Osteoblast (primary cell): ENCODE results near the gene RDH11. TPM values are rescaled to one million over a fixed set of nuclear protein-coding genes. Genes with fewer than 3 reads are reported as not detected.

Experiments
- DNase-seq: peaks from one replicate; pipeline ENCODE4 v3.0.0; 2011; ENCODE audit warnings: low spot score, mixed read lengths; ENCODE audit not compliant: insufficient read length; ENCODE audit errors: missing footprints
- H2AFZ ChIP-seq: 2 replicates; pipeline ENCODE4 v1.6.0; 2011; ENCODE audit warnings: mild to moderate bottlenecking, low read length
- H3K27ac ChIP-seq: 2 replicates; pipeline ENCODE4 v1.5.1; 2011; ENCODE audit warnings: mild to moderate bottlenecking, low read depth, low read length, moderate library complexity
- H3K27me3 ChIP-seq: 2 replicates; pipeline ENCODE4 v1.6.0; 2012; ENCODE audit warnings: mild to moderate bottlenecking, control low read depth, inconsistent platforms, low read length, moderate library complexity; ENCODE audit not compliant: insufficient read depth
- H3K36me3 ChIP-seq: 2 replicates; pipeline ENCODE4 v1.5.1; 2011; ENCODE audit warnings: mild to moderate bottlenecking, low read length, control low read depth, moderate library complexity; ENCODE audit not compliant: insufficient read depth
- H3K4me1 ChIP-seq: 2 replicates; pipeline ENCODE4 v1.5.1; 2011; ENCODE audit warnings: mild to moderate bottlenecking, low read length, control low read depth, moderate library complexity; ENCODE audit not compliant: insufficient read depth
- H3K4me2 ChIP-seq: 2 replicates; pipeline ENCODE4 v1.6.0; 2011; ENCODE audit warnings: mild to moderate bottlenecking, low read length; ENCODE audit not compliant: insufficient read depth
- H3K4me3 ChIP-seq: fragments of 200-600 bp; sonication (generic); 3 replicates; pipeline ENCODE4 v1.5.1; 2012; ENCODE audit warnings: mild to moderate bottlenecking, low read length, inconsistent platforms; ENCODE audit not compliant: insufficient read depth
- H3K79me2 ChIP-seq: 2 replicates; pipeline ENCODE4 v1.6.0; 2012; ENCODE audit warnings: mild to moderate bottlenecking, low read length, control low read depth, inconsistent platforms; ENCODE audit not compliant: insufficient read depth
- H3K9me3 ChIP-seq: 2 replicates; pipeline ENCODE4 v1.5.1; 2011; ENCODE audit warnings: low read depth, low read length, control low read depth
- H4K20me1 ChIP-seq: 2 replicates; pipeline ENCODE4 v1.6.0; 2012; ENCODE audit warnings: mild to moderate bottlenecking, low read length, control low read depth; ENCODE audit not compliant: insufficient read depth
- CTCF ChIP-seq: IDR thresholded peaks from 2 replicates; pipeline ENCODE4 v1.5.1; 2011; ENCODE audit warnings: mild to moderate bottlenecking, low read depth, low read length, moderate library complexity; ENCODE audit errors: extremely low read depth
- total RNA-seq: library from RNA; depleted of rRNA; stranded (reverse); fragments of >200 nt; gene quantifications from 2 replicates; pipeline ENCODE4 v1.2.3, GENCODE V29; 2012

The RDH11 gene
- total RNA-seq, 1 donor: 143 TPM

- Histone ChIP-seq H3K4me2 (no peak overlapping the region), H3K4me3 (no peak overlapping the region), H3K27me3 (no peaks in the 10 kb centered on the region), H3K36me3 (peaks cover 61% of the 10 kb centered on the region), H3K4me1 (peaks cover 14% of the 10 kb centered on the region), H4K20me1 (no peaks in the 10 kb centered on the region), H2AFZ (no peak overlapping the region), H3K79me2 (no peaks in the 10 kb centered on the region), H3K9me3 (no peaks in the 10 kb centered on the region), H3K27ac (peak overlapping the region; percentile 57)
- DNase-seq: peak; percentile 89
- no peak for TF ChIP-seq CTCF
These were observed 44.9 kb downstream of the RDH11 start for GRCh38 chr14:67650694-67651093.

GRCh38 chr14:67650151-67650550, 45.4 kb downstream of the RDH11 start:
- no peak for DNase-seq
- Histone ChIP-seq H2AFZ (no peak overlapping the region), H3K79me2 (no peaks in the 10 kb centered on the region), H3K4me3 (no peak overlapping the region), H3K27me3 (no peaks in the 10 kb centered on the region), H3K4me2 (no peak overlapping the region), H3K9me3 (no peaks in the 10 kb centered on the region), H3K36me3 (peaks cover 57% of the 10 kb centered on the region), H3K4me1 (peaks cover 14% of the 10 kb centered on the region), H4K20me1 (no peaks in the 10 kb centered on the region), H3K27ac (peak overlapping the region; percentile 57)
- no peak for TF ChIP-seq CTCF

- Histone ChIP-seq H3K9me3 (no peaks in the 10 kb centered on the region), H3K4me3 (no peak overlapping the region), H3K4me2 (no peak overlapping the region), H3K27ac (no peak overlapping the region), H3K27me3 (no peaks in the 10 kb centered on the region), H3K79me2 (no peaks in the 10 kb centered on the region), H3K4me1 (peaks cover 11% of the 10 kb centered on the region), H2AFZ (no peak overlapping the region), H3K36me3 (peaks cover 27% of the 10 kb centered on the region), H4K20me1 (no peaks in the 10 kb centered on the region)
- TF ChIP-seq CTCF: no peak
- no peak for DNase-seq
These were observed 49.4 kb downstream of the RDH11 start for GRCh38 chr14:67646131-67646530.

GRCh38 chr14:67645414-67645813, 50.1 kb downstream of the RDH11 start:
- H3K4me3 ChIP-seq: no peak overlapping the region
- TF ChIP-seq CTCF: no peak
- no peaks in the 10 kb centered on the region for H4K20me1 ChIP-seq
- H3K27me3 ChIP-seq: no peaks in the 10 kb centered on the region
- H3K9me3 ChIP-seq: no peaks in the 10 kb centered on the region
- H2AFZ ChIP-seq: no peak overlapping the region
- no peak overlapping the region for H3K27ac ChIP-seq
- peaks cover 5% of the 10 kb centered on the region for H3K4me1 ChIP-seq
- no peak for DNase-seq
- H3K36me3 ChIP-seq: peaks cover 19% of the 10 kb centered on the region
- H3K4me2 ChIP-seq: no peak overlapping the region
- H3K79me2 ChIP-seq: no peaks in the 10 kb centered on the region
